Left ventricle myocardium superior (tissue), 1 donor: ENCODE measurements around the gene PER2. TPM values are rescaled to one million over a fixed set of nuclear protein-coding genes. Genes with fewer than 3 reads are reported as not detected.
"Not testable (repeated sequence)": the region's sequence is repeated elsewhere in the genome, so short reads cannot be mapped to it uniquely, and the experiment has no call there.

ENCODE experiments used
- ATAC-seq: fragments of 200-7000 bp; cut with Tn5 transposase; one replicate; pipeline ENCODE4 v1.9.1; 2020; ENCODE audit warnings: mild to moderate bottlenecking, moderate library complexity
- DNase-seq: peaks from one replicate; pipeline ENCODE4 v3.0.0-alpha.2; 2020
- intact Hi-C: fragments of 100-400 bp; cut with micrococcal nuclease; formaldehyde crosslinking; loops from one replicate; pipeline ENCODE4 v1.11.0; 2022
- total RNA-seq: library from RNA; stranded (reverse); fragmentation: NEBNext Ultra II Directional; extraction: Animal tissue kit (Norgen Biotek cat#: 25700); gene quantifications from one replicate; pipeline ENCODE4 v1.2.1, GENCODE V29; 2021
- donor health status: DM: no; HTN: yes; CAD: no; lungs with severe emphysema.

Gene PER2
- total RNA-seq, 1 donor from 2014 or later, result 4.5 TPM

- ATAC-seq, intact Hi-C loops, DNase-seq: not testable (repeated sequence)
Measured at GRCh38 chr2:238271686-238272085, 16.7 kb downstream of the PER2 start.

- intact Hi-C loops, result no loop called here
- no peak for DNase-seq
- ATAC-seq, result no peak
Measured at GRCh38 chr2:238271061-238271554, 17.3 kb downstream of the PER2 start.

- ATAC-seq, result no peak
- DNase-seq, result no peak
- intact Hi-C loops, result no loop called here
Measured at GRCh38 chr2:238270606-238271005, 17.8 kb downstream of the PER2 start.

GRCh38 chr2:238269741-238270140 is 18.7 kb downstream of the PER2 start:
- ATAC-seq (no peak), DNase-seq (no peak)
- intact Hi-C loops, result no loop called here

- intact Hi-C loops, result no loop called here
- ATAC-seq, result no peak
- DNase-seq, result peak; percentile 24
Measured at GRCh38 chr2:238267884-238268680, 20.3 kb downstream of the PER2 start.

GRCh38 chr2:238267341-238267710 is 21.1 kb downstream of the PER2 start:
- DNase-seq, result peak; percentile 1
- intact Hi-C loops, result no loop called here

GRCh38 chr2:238265605-238266004 is 22.8 kb downstream of the PER2 start:
- intact Hi-C loops, result no loop called here
- ATAC-seq, result no peak
- DNase-seq, result no peak

More at GRCh38 chr2:238267341-238267710, 21.1 kb downstream of the PER2 start:
- no peak for ATAC-seq

GRCh38 chr2:238264072-238264460 is 24.3 kb downstream of the PER2 start:
- ATAC-seq (no peak), DNase-seq (peak; percentile 27)
- intact Hi-C loops, result no loop called here

GRCh38 chr2:238263204-238264071 is 25.0 kb downstream of the PER2 start:
- DNase-seq (peak; percentile 93), ATAC-seq (peak; percentile 83)
- intact Hi-C loops, result no loop called here

- intact Hi-C loops, result no loop called here
- DNase-seq (peak; percentile 20), ATAC-seq (no peak)
Measured at GRCh38 chr2:238262496-238263122, 25.8 kb downstream of the PER2 start.

GRCh38 chr2:238261718-238262375 is 26.6 kb downstream of the PER2 start:
- DNase-seq (peak; percentile 22), ATAC-seq (no peak)
- intact Hi-C loops, result no loop called here

GRCh38 chr2:238260883-238261282 is 27.5 kb downstream of the PER2 start:
- intact Hi-C loops, result no loop called here
- peak; percentile 66 for DNase-seq
- ATAC-seq, result peak; percentile 52

GRCh38 chr2:238259061-238260020 is 29.1 kb downstream of the PER2 start:
- ATAC-seq (no peak), DNase-seq (peak; percentile 35)
- intact Hi-C loops, result no loop called here

- DNase-seq, result peak; percentile 12
- ATAC-seq, result no peak
- intact Hi-C loops, result no loop called here
Measured at GRCh38 chr2:238257786-238258700, 30.4 kb downstream of the PER2 start.

- peak; percentile 69 for ATAC-seq
- intact Hi-C loops, result no loop called here
- peak; percentile 81 for DNase-seq
Measured at GRCh38 chr2:238256594-238257104, 31.8 kb downstream of the PER2 start.

- ATAC-seq, result no peak
- peak; percentile 6 for DNase-seq
- intact Hi-C loops, result no loop called here
Measured at GRCh38 chr2:238256111-238256510, 32.3 kb downstream of the PER2 start.

- no peak for ATAC-seq
- intact Hi-C loops, result no loop called here
Measured at GRCh38 chr2:238255636-238256035, 32.8 kb downstream of the PER2 start.

More at GRCh38 chr2:238255636-238256035, 32.8 kb downstream of the PER2 start:
- DNase-seq, result peak; percentile 3
